KMS-11 (cell line): Measurements from ENCODE around the gene KCNH6.

ENCODE experiments used
- H2AFZ ChIP-seq: fragments of 200-600 bp; sonication (generic); 2 replicates; pipeline ENCODE4 v1.6.1; 2016; ENCODE audit warnings: antibody characterized with exemption, mixed run types, low read depth
- H3K27ac ChIP-seq: fragments of 200-600 bp; sonication (generic); 2 replicates; pipeline ENCODE4 v1.6.1; 2016; ENCODE audit warnings: mild to moderate bottlenecking, mixed run types
- H3K27me3 ChIP-seq: fragments of 200-600 bp; sonication (generic); 2 replicates; pipeline ENCODE4 v1.6.1; 2017; ENCODE audit warnings: mild to moderate bottlenecking, low read depth, mixed run types, moderate library complexity; ENCODE audit not compliant: insufficient read depth
- H3K36me3 ChIP-seq: fragments of 200-600 bp; sonication (generic); 2 replicates; pipeline ENCODE4 v1.6.1; 2017; ENCODE audit warnings: mild to moderate bottlenecking, mixed run types; ENCODE audit not compliant: insufficient read depth
- H3K4me1 ChIP-seq: fragments of 200-600 bp; sonication (generic); 2 replicates; pipeline ENCODE4 v1.6.1; 2016; ENCODE audit warnings: mild to moderate bottlenecking, low read depth, mixed run types; ENCODE audit not compliant: poor library complexity, severe bottlenecking
- H3K4me2 ChIP-seq: fragments of 200-600 bp; sonication (generic); 2 replicates; pipeline ENCODE4 v1.7.0; 2016; ENCODE audit warnings: mild to moderate bottlenecking, mixed run types
- H3K4me3 ChIP-seq: fragments of 200-600 bp; sonication (generic); IDR thresholded peaks from 2 replicates; pipeline ENCODE4 v1.6.1; 2017; ENCODE audit warnings: low read depth, low read length, mixed read lengths; ENCODE audit not compliant: insufficient read depth
- H3K79me2 ChIP-seq: fragments of 200-600 bp; sonication (generic); 2 replicates; pipeline ENCODE4 v1.6.1; 2016; ENCODE audit warnings: low read depth, mixed run types; ENCODE audit not compliant: insufficient read depth
- H3K9ac ChIP-seq: fragments of 200-600 bp; sonication (generic); 2 replicates; pipeline ENCODE4 v1.6.1; 2016; ENCODE audit warnings: mild to moderate bottlenecking, mixed run types
- H4K20me1 ChIP-seq: fragments of 200-600 bp; sonication (generic); 2 replicates; pipeline ENCODE4 v1.6.1; 2016; ENCODE audit warnings: mild to moderate bottlenecking, mixed run types; ENCODE audit not compliant: insufficient read depth
- CTCF ChIP-seq: fragments of 200-600 bp; sonication (generic); conservative IDR thresholded peaks from 2 replicates; pipeline ENCODE4 v1.6.1; 2017; ENCODE audit warnings: low read depth, mild to moderate bottlenecking, antibody characterized with exemption, low read length, moderate library complexity, mixed read lengths

The KCNH6 gene

GRCh38 chr17:63558441-63558840 lies 35.3 kb downstream of the KCNH6 start:
- no peak for TF ChIP-seq CTCF
- H4K20me1 ChIP-seq, result peaks cover 10% of the 10 kb centered on the region; the same call in 1 of the 2 replicates
- H3K27ac ChIP-seq, result no peak overlapping the region
- no peak overlapping the region for H2AFZ ChIP-seq
- H3K4me2 ChIP-seq, result no peak overlapping the region
- no peak overlapping the region for H3K9ac ChIP-seq
- H3K36me3 ChIP-seq, result no peaks in the 10 kb centered on the region
- no peaks in the 10 kb centered on the region for H3K27me3 ChIP-seq
- H3K4me1 ChIP-seq, result peaks cover 20% of the 10 kb centered on the region
- H3K79me2 ChIP-seq, result peaks cover 85% of the 10 kb centered on the region
- H3K4me3 ChIP-seq, result no peak overlapping the region

DNA sequence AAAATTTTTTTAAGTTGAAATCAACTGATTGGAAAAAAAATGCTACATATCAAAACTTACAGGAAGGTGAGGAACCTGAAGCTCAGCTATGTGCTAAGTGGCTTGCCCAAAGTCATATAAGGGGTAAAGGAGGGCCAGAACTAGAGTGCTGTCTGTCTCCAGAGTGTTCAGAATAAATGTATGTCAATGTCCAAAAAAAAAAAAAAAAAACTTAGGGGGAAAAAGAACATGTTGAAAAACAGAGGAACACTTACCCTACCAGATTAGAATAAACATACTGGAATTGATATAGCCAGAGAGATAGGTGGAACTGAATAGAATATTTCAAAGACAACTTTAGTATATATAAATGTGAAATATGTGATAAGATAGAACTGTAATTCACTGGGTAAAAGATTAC lies 38.7 kb downstream of the KCNH6 start:
- Histone ChIP-seq H3K9ac (no peak overlapping the region), H3K4me2 (no peak overlapping the region), H4K20me1 (peaks cover 5% of the 10 kb centered on the region; the same call in 1 of the 2 replicates), H3K36me3 (no peaks in the 10 kb centered on the region), H3K4me3 (no peak overlapping the region), H3K4me1 (peaks cover 7% of the 10 kb centered on the region), H2AFZ (no peak overlapping the region), H3K27ac (no peak overlapping the region), H3K79me2 (peaks cover 77% of the 10 kb centered on the region; the same call in 1 of the 2 replicates), H3K27me3 (no peaks in the 10 kb centered on the region)
- TF ChIP-seq CTCF, result no peak

DNA sequence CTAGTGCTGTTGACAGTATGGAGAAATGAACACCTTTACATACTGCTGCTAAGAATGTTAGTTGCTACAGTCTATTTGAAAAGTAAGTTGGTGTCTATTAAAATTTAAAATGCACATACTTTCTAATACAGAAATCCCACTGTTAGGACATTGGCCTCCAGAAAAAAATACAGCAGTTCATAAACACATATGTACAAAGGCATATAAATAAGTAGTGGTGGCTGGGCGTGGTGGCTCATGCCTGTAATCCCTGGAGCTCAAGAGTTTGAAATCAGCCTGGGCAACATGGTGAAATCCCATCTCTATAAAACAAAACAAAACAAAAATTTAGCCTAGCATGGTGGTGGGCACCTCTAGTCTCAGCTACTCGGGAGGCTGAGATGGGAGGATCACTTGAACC lies 40.2 kb downstream of the KCNH6 start:
- Histone ChIP-seq H3K27me3 (no peaks in the 10 kb centered on the region), H3K36me3 (no peaks in the 10 kb centered on the region), H3K4me2 (no peak overlapping the region), H4K20me1 (peaks cover 5% of the 10 kb centered on the region; the same call in 1 of the 2 replicates), H3K27ac (no peak overlapping the region), H3K9ac (no peak overlapping the region), H3K79me2 (peaks cover 63% of the 10 kb centered on the region; the same call in 1 of the 2 replicates), H3K4me1 (no peaks in the 10 kb centered on the region), H2AFZ (no peak overlapping the region), H3K4me3 (no peak overlapping the region)
- no peak for TF ChIP-seq CTCF

DNA sequence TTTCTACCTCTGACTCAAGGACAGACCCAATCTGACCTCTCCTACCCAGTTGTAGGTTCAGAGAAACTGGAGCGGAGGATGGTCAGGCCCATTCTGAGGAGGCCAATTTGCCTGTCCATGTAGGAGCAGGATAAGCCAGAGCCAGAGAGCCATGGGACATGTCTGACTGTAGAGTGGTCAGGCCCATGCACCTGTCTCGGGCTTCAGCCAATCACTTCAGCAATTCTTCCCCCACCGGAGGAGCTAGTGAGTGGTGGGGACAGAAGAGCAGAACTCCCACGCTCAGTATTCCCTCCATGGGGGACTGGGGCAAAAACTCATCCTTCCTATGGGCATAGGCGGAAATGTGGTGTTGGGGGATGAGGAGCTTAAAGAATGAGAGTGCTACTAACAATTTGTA lies 41.4 kb downstream of the KCNH6 start:
- no peak for TF ChIP-seq CTCF
- Histone ChIP-seq H3K36me3 (no peaks in the 10 kb centered on the region), H3K9ac (no peak overlapping the region), H3K4me1 (no peaks in the 10 kb centered on the region), H3K79me2 (peaks cover 61% of the 10 kb centered on the region; the same call in 1 of the 2 replicates), H3K4me2 (no peak overlapping the region), H2AFZ (no peak overlapping the region), H3K4me3 (no peak overlapping the region), H3K27ac (no peak overlapping the region), H4K20me1 (peaks cover 5% of the 10 kb centered on the region; the same call in 1 of the 2 replicates), H3K27me3 (no peaks in the 10 kb centered on the region)

- Histone ChIP-seq H3K4me2 (no peak overlapping the region), H4K20me1 (0 out of 2 replicates have a peak, but pooled peaks cover 3% of the 10 kb centered on the region), H3K27me3 (no peaks in the 10 kb centered on the region), H3K36me3 (no peaks in the 10 kb centered on the region), H3K4me1 (no peaks in the 10 kb centered on the region), H3K4me3 (no peak overlapping the region), H3K9ac (no peak overlapping the region), H3K27ac (no peak overlapping the region), H3K79me2 (peaks cover 39% of the 10 kb centered on the region; the same call in 1 of the 2 replicates), H2AFZ (no peak overlapping the region)
- TF ChIP-seq CTCF, result no peak
Measured at GRCh38 chr17:63567229-63567628, 44.1 kb downstream of the KCNH6 start.
